ENCODE measurements around the gene LDLRAD4.

LDLRAD4 gene

DNA sequence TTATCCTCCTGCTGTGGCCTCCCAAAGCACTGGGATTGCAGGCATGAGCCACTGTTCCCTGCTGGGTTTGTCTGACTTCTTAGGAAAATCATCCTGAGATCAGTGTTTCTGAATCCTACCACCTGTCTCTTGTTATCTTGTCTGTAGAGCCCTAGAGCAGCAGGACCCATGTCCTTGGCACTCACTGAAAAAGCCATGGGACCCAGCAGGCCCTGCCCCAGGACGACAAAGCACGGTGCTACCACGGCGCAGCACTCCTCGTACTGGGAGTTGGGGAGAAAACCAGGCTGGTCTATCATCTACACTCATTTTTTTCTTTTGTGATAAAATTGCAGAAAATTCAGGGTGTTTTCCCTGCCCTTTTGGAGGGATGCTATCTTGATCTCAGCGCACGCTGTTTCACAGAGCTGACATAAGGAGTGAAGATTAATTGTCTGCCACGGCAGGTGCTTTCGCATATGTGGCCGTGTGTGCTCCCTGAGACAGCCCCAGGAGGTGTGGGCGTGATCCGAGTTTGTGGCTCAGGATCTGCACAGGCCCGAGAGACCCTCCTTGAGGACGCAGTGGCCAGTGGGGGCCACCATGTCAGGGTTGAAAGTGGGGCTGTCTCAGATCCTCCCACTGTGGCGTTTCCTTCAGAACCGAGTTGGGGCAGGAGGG, 179.1 kb downstream of the LDLRAD4 start:
- in situ Hi-C loops (cut with MboI; ENCODE audit: low sequenced_read_pairs), result no loop called here

- in situ Hi-C loops (cut with MboI; ENCODE audit: low sequenced_read_pairs), result no loop called here
These were observed 180.1 kb downstream of the LDLRAD4 start for GRCh38 chr18:13398631-13399030.

GRCh38 chr18:13399511-13399910, 181.0 kb downstream of the LDLRAD4 start:
- in situ Hi-C loops (cut with MboI; ENCODE audit: low sequenced_read_pairs), result no loop called here

DNA sequence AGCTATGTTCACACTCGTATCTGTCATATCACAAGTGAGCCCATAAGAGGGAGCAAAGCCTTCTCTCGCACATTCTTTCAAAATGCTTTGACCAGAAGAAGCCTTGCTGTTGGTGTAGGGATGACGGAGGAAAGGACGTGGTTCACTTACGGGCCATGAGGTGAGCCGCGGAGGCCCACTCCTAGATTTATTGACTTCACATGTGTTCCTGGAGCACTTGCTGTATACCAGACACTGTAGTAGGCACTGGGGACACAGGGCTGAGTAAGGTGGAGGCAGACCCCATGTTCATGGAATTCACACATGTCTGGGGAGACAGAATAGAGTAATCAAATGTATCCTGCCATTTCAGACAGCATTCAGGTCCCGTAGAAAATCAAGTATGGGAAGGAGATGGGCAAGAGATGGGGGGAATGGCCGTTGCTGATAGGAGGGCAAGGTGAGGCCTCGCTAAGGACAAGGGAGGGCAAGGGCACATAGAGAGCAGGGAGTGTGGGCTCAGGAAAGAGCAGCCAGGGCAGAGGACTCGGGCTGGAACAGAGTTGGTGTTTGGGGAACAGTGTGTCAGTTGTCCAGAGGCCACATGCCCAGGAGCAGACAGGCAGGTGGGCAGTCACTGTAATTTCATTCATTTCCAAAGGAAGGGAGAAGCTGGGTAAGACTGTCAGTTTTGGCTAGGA, 182.2 kb downstream of the LDLRAD4 start:
- in situ Hi-C loops (cut with MboI; ENCODE audit: low sequenced_read_pairs), result no loop called here

GRCh38 chr18:13401404-13401803, 182.8 kb downstream of the LDLRAD4 start:
- in situ Hi-C loops (cut with MboI; ENCODE audit: low sequenced_read_pairs), result no loop called here

- in situ Hi-C loops (cut with MboI; ENCODE audit: low sequenced_read_pairs), result no loop called here
These were observed 183.3 kb downstream of the LDLRAD4 start for GRCh38 chr18:13401826-13402225.

- in situ Hi-C loops (cut with MboI; ENCODE audit: low sequenced_read_pairs), result no loop called here
These were observed 185.4 kb downstream of the LDLRAD4 start for GRCh38 chr18:13403786-13404549.

- in situ Hi-C loops (cut with MboI; ENCODE audit: low sequenced_read_pairs), result no loop called here
These were observed 186.9 kb downstream of the LDLRAD4 start for GRCh38 chr18:13405305-13406038.

GRCh38 chr18:13406049-13406615, 187.6 kb downstream of the LDLRAD4 start:
- in situ Hi-C loops (cut with MboI; ENCODE audit: low sequenced_read_pairs), result no loop called here

- in situ Hi-C loops (cut with MboI; ENCODE audit: low sequenced_read_pairs), result no loop called here
These were observed 188.2 kb downstream of the LDLRAD4 start for GRCh38 chr18:13406736-13407135.

GRCh38 chr18:13407484-13407883, 188.9 kb downstream of the LDLRAD4 start:
- in situ Hi-C loops (cut with MboI; ENCODE audit: low sequenced_read_pairs), result no loop called here

GRCh38 chr18:13409026-13409425, 190.5 kb downstream of the LDLRAD4 start:
- in situ Hi-C loops (cut with MboI; ENCODE audit: low sequenced_read_pairs), result no loop called here

DNA sequence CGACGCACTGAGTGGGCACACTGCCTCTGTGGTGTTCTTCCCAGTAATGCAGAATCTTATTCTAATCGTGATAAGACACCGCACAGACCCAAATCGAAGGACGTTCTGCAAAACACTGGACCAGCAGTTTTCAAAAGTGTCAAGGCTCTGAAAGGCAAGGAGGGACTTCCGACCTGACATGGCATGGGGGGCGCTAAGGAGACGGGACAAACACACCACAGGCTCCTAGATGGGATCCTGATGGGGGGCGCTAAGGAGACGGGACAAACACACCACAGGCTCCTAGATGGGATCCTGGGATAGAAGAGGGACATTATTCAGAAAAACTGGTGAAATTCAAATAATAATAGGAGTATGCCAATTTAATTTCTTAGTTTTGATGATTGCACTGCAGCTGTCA, 191.4 kb downstream of the LDLRAD4 start:
- in situ Hi-C loops (cut with MboI; ENCODE audit: low sequenced_read_pairs), result no loop called here

DNA sequence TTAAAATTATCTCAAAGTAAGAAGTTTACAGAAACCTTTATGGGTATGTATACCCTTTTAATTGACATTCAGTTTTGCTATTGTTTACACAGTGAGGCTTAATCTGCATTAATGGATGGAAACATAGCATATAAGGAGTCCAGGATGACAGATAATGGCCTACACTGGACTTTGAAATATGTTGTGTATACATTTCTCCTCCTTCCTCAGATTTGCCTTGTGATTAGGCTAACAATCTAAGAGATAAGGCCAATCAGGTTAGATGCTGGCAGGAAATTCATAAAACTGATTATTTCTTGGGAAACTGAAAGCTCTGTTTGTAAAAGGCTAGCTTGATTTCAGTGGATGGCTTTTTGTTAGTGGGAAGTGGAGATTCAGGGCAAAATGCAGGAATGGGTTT, 191.9 kb downstream of the LDLRAD4 start:
- in situ Hi-C loops (cut with MboI; ENCODE audit: low sequenced_read_pairs), result no loop called here

GRCh38 chr18:13412017-13412416, 193.5 kb downstream of the LDLRAD4 start:
- in situ Hi-C loops (cut with MboI; ENCODE audit: low sequenced_read_pairs), result no loop called here

- in situ Hi-C loops (cut with MboI; ENCODE audit: low sequenced_read_pairs), result no loop called here
These were observed 194.3 kb downstream of the LDLRAD4 start for GRCh38 chr18:13412901-13413300.

DNA sequence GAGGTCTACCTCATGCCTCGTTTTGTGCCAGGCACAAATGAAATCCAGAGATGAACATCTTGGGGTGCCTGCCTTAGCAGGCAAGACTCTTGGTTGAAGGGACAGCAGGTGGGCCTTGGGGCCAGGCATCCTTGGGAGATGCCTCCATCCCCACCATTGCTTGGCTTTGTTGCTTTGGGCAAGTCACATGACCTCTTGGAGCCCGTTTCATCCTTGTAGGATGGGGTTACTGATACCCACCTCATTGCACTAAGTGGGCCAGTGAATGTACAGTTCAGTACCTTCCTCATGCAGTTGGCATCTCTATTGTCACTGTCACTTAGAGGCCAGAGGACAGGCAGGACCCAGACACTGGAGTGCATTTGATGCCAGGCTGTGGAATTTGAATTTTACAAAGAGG, 195.5 kb downstream of the LDLRAD4 start:
- in situ Hi-C loops (cut with MboI; ENCODE audit: low sequenced_read_pairs), result no loop called here

- in situ Hi-C loops (cut with MboI; ENCODE audit: low sequenced_read_pairs), result no loop called here
These were observed 196.0 kb downstream of the LDLRAD4 start for GRCh38 chr18:13414521-13414920.

- in situ Hi-C loops (cut with MboI; ENCODE audit: low sequenced_read_pairs), result no loop called here
These were observed 197.2 kb downstream of the LDLRAD4 start for GRCh38 chr18:13415736-13416135.

GRCh38 chr18:13416208-13416607, 197.6 kb downstream of the LDLRAD4 start:
- in situ Hi-C loops (cut with MboI; ENCODE audit: low sequenced_read_pairs), result no loop called here

DNA sequence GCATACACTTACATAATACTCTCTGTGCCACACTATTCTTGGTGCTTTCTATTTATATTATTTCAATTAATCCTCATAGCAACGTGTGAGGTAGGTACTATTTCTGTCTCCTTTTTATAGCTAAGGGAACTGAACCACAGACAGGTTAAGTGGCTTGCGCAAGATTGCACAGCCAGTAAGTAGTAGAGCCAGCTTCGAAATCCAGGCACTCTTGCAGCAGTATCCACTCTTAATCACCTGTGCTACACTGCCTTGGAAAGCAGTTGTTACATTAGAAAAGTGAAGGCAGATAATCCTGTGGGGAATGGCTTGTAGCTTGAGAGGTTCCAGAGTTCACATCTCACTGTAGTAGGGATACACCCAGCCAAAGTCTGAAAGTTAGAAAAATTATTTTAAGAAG, 198.3 kb downstream of the LDLRAD4 start:
- in situ Hi-C loops (cut with MboI; ENCODE audit: low sequenced_read_pairs), result no loop called here

Data from HL-60/S4 (cell line).